Activated CD4-positive, alpha-beta T cell treated with anti-CD3 and anti-CD28 coated beads for 24 hours (primary cell): ENCODE results near the gene FLVCR1.

ENCODE experiments used
- DNase-seq, 2 donors: peaks; one replicate each; pipeline ENCODE4 v3.0.0-alpha.2; 2020; ENCODE audit warnings: low read depth in 2 of 2

Gene FLVCR1

GRCh38 chr1:212915245-212916091, 57.4 kb downstream of the FLVCR1 start:
- DNase-seq, result no peak

DNA sequence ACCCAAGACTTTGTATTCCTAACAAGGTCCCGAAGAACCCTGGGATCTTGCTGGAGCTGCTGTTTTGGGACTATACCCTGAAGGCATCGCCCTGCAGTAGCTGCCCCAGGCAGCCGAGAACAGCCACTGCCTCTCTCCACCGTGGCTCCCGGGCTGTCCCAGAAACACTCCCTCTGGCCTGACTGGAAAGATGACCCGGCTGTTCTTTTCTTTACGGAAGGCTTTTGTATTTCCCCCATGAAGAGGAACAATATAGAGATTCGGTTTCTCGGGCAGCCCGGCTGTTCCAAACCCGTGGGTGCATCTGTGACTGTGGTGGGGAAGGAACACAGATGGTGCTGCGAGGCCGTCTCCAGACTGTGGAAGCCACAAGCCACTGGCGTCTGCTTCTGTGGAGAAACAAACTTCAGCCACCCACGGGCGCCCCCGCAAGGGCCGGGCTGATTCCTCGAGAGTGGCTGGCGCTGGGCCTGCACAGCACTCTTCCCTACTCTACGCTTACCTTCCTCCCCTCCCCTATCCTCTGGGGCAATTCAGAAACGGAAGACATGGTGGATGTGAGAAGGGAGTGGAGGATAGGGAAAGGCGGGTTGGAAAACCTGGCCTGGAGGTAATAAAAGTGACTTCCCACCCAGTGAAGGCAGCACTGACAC, 58.5 kb downstream of the FLVCR1 start:
- DNase-seq, result no peak

- no peak for DNase-seq
Measured at GRCh38 chr1:212917134-212917485, 59.0 kb downstream of the FLVCR1 start.

GRCh38 chr1:212917858-212918257, 59.8 kb downstream of the FLVCR1 start:
- DNase-seq, result no peak

GRCh38 chr1:212918824-212919223, 60.7 kb downstream of the FLVCR1 start:
- no peak for DNase-seq

GRCh38 chr1:212920246-212920645, 62.2 kb downstream of the FLVCR1 start:
- no peak for DNase-seq

GRCh38 chr1:212920896-212921295, 62.8 kb downstream of the FLVCR1 start:
- DNase-seq, result no peak

DNA sequence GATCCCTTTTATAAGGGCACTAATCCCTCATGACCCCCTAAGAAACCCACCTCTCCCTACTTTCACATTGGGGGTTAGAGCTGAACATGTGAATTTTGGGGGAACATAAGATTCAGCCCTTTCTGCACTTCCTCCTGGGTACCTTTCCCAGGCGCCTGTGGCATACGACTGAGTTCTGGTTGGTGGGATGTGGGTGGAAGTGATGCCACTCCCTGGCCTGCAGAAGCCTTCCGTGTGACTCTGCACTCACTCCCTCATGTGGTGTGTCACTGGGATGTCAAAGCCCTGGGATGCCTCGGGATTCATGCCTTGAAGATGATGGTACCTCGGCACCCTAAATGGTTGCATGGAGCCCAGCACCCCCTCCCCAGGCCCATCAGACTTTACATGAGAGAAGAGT, 63.9 kb downstream of the FLVCR1 start:
- no peak for DNase-seq

GRCh38 chr1:212926372-212926771, 68.3 kb downstream of the FLVCR1 start:
- DNase-seq, result no peak

- DNase-seq, result no peak
Measured at GRCh38 chr1:212928323-212929291, 70.5 kb downstream of the FLVCR1 start.

DNA sequence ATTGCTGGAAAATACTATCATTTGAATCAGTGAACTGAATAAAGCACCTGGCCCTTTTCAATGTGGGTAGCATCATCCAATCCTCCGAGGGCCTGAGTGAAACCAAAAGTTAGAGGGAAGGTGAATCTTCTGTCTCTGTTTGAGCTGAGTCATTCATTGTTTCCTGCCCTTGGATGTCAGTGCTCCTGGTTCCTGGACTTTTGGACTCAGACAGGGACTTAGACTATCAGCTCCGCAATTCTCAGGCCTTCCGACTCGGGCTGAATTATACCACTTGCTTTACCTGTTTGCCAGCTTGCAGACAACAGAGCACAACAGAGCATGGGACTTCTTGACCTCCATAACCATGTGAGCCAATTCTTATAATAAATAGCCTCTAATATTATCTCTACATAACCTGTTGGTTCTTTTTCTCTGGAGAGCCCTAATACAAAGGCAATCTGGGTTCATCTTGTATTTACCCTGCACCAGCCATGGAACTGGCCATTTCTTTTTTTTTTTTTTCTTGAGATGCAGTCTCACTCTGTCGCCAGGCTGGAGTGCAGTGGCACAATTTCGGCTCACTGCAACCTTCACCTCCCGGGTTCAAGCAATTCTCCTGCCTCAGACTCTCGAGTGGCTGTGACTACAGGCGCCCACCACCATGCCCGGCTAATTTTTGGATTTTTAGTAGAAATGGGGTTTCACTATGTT, 73.1 kb downstream of the FLVCR1 start:
- DNase-seq, result no peak

- DNase-seq, result no peak
Measured at GRCh38 chr1:212933815-212934471, 75.9 kb downstream of the FLVCR1 start.

DNA sequence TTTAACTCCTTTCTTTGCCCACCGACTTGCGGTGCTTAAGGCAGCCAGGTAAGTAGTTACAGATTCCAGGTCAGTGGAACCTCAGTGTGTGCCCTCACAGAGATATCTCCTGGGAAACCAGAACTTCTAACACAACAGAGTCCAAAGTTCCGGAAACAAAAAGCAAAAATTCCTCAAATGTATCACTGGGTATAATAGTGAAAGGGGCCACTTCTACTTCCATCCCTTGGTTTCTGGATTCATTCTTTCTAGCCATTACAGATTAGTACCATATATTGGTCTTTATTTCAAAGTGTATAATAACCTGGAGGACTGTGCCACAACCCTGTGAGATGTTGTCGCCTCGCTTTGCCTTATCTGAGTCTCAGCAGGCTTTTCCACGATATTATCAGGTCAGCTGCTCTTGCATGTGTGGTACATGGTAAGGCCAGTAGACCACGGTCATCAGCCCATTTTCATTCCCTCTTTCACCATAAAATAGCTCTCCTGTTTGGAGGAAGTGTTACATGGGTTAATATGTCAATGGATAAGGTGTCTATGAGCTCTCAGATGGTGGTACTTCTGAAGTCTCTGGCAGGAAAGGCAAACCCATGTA, 77.4 kb downstream of the FLVCR1 start:
- no peak for DNase-seq

DNA sequence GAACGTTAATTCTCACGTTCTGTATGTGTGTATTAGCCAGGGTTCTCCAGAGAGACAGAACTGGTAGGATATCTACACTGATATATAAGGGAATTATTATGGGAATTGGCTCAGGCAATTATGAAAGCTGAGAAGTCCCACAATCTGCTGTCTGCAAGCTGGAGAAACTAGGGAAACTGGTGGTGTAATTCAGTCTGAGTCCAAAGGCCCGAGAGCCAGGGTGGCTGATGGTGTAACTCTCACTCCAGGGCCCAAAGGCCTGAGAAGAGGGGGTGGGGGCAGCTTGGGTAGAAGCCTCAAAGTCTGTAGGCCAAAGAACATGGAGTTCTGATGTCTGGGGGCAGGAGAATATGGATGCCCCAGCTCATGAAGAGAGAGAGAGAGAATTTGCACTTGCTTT, 79.0 kb downstream of the FLVCR1 start:
- no peak for DNase-seq

- no peak for DNase-seq
Measured at GRCh38 chr1:212938846-212939245, 80.8 kb downstream of the FLVCR1 start.

DNA sequence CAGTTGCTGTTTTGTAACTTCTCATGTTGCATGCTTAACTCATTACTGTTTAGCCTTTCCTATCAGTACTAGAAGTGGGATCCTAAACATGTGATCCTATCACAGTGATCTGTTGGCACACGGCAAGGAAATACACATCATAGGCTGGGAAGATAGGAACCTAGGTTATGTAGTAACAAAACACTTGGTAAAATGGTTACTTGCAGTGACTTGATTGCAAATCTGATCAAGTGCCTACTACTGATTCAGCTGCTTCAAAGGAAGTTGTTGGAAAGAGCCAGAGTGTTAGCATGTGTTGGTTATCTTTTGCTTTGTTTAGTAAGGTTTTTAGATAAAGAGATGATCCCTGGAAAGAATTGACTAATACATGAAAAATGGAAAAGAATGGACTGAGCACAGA, 83.4 kb downstream of the FLVCR1 start:
- no peak for DNase-seq

DNA sequence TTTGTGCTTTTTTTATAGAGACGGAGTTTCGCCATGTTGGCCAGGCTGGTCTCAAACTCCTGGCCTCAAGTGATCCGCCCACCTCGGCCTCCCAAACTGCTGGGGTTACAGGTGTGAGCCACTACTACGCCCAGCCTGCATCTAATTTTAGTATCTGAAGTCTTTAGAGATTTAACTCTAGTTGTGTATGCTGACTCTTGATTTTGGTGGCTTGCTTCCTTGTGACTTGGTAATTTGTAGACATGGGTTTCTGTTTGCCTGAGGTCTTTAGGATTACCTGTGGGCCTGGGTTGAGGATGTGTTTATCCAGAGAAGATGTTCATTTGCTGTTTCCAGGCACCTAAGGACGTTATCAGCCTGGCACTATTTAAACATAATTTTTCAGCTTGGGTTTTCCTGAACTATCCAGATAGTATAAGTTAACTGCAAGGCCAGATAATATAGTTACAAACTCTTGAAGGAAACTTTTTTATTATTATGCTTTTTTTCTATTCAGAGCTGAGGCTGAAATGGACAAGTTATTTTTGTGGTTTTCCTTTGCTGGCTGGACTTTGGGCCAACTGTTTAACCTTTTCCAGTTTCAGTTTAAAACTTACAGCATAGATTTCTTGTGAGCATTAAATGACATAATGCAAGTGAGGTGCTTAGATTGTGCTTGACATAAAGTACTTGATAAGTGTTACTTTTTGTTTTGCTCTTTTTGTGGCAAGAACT, 84.8 kb downstream of the FLVCR1 start:
- DNase-seq, result no peak

GRCh38 chr1:212943393-212943710, 85.3 kb downstream of the FLVCR1 start:
- DNase-seq, result no peak

DNA sequence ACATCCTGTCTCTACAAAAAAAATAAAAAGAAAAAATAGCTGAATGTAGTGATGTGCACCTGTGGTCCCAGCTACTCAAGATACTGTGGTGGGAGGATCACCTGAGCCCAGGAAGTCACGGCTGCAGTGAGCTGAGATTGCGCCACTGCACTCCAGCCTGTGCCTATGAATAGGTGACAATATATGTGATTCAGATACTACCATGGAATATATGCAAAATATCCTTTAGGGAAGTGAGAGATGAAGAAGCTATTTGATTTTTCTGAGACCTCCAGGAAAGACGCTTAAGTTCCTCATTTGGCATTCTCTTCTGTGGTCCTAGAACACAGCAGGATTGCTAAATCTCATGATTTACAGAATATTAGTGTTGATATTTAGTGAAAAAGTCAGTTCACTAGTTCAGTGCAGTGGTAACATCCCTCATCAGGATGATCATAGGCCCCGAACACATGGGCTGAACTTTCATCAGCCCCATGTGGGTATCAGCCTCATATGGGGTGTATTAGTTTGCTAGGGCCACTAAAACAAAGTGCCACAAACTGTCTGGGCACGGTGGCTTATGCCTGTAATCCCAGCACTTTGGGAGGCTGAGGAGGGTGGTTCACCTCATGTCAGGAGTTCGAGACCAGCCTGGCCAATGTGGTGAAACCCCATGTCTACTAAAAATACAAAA, 86.3 kb downstream of the FLVCR1 start:
- DNase-seq, result no peak

- no peak for DNase-seq
Measured at GRCh38 chr1:212945056-212945455, 87.0 kb downstream of the FLVCR1 start.
